Epithelial cell of esophagus (primary cell): ENCODE data around the gene KLB.
"Not testable (repeated sequence)": the region's sequence is repeated elsewhere in the genome, so short reads cannot be mapped to it uniquely, and the experiment has no call there.

Experiments used
- DNase-seq: peaks from one replicate; pipeline ENCODE4 v3.0.0; 2010; ENCODE audit warnings: low read depth
- H3K4me3 ChIP-seq: 2 replicates; pipeline ENCODE4 v1.5.1; 2011; ENCODE audit warnings: mild to moderate bottlenecking, low read length, control low read depth
- CTCF ChIP-seq: IDR thresholded peaks from 2 replicates; pipeline ENCODE4 v1.5.1; 2011; ENCODE audit warnings: low read depth, mild to moderate bottlenecking, low read length, control low read depth, inconsistent platforms; ENCODE audit not compliant: insufficient read depth; ENCODE audit errors: missing control alignments

Gene KLB

GRCh38 chr4:39455486-39455885, 48.8 kb downstream of the KLB start:
- H3K4me3 ChIP-seq, result no peak overlapping the region
- no peak for TF ChIP-seq CTCF
- DNase-seq, result no peak

GRCh38 chr4:39456946-39457763, 50.4 kb downstream of the KLB start:
- DNase-seq, result no peak
- peak overlapping the region; percentile 89 for H3K4me3 ChIP-seq
- TF ChIP-seq CTCF, result no peak

- H3K4me3 ChIP-seq, result peak overlapping the region; percentile 89
- not testable (repeated sequence) for DNase-seq
These were observed 51.4 kb downstream of the KLB start for GRCh38 chr4:39458161-39458504.

- peak within 1 kb of the TSS; percentile 89 for H3K4me3 ChIP-seq
- no peak for TF ChIP-seq CTCF
- peak; percentile 99 for DNase-seq
These were observed 52.0 kb downstream of the KLB start, which contains the start of the genes LIAS and RPL9 for GRCh38 chr4:39458505-39459300. Gene LIAS, plus strand, starts transcription at chr4:39459056. Its CDS starts 62 bp downstream, at chr4:39459118. Gene RPL9, minus strand, starts transcription at chr4:39458922. Its CDS starts 483 bp downstream, at chr4:39458439.

GRCh38 chr4:39464886-39465501, 58.3 kb downstream of the KLB start:
- TF ChIP-seq CTCF, result no peak
- peak; percentile 67 for DNase-seq

GRCh38 chr4:39466747-39467146, 60.0 kb downstream of the KLB start:
- peak; percentile 51 for DNase-seq
- no peak overlapping the region for H3K4me3 ChIP-seq
- no peak for TF ChIP-seq CTCF

More at GRCh38 chr4:39464886-39465501, 58.3 kb downstream of the KLB start:
- H3K4me3 ChIP-seq, result no peak overlapping the region

GRCh38 chr4:39467464-39467863, 60.7 kb downstream of the KLB start:
- no peak for TF ChIP-seq CTCF
- no peak overlapping the region for H3K4me3 ChIP-seq
- DNase-seq, result no peak
